Upper lobe of right lung (tissue), 1 donor: ENCODE measurements around the gene TAOK3. TPM values are rescaled to one million over a fixed set of nuclear protein-coding genes. Genes with fewer than 3 reads are reported as not detected.
"Not testable (repeated sequence)": the region's sequence is repeated elsewhere in the genome, so short reads cannot be mapped to it uniquely, and the experiment has no call there.

Experiments
- ATAC-seq: fragments of 200-7000 bp; cut with Tn5 transposase; one replicate; pipeline ENCODE4 v1.9.1; 2020; ENCODE audit warnings: mild to moderate bottlenecking, moderate library complexity
- DNase-seq: peaks from one replicate; pipeline ENCODE4 v3.0.0-alpha.2; 2020
- H3K27ac ChIP-seq: fragments of 200-600 bp; one replicate; pipeline ENCODE4 v1.8.0; 2022
- H3K27me3 ChIP-seq: fragments of 200-600 bp; one replicate; pipeline ENCODE4 v1.8.0; 2022; ENCODE audit warnings: mild to moderate bottlenecking
- H3K36me3 ChIP-seq: fragments of 200-600 bp; one replicate; pipeline ENCODE4 v1.8.0; 2022
- H3K4me1 ChIP-seq: fragments of 200-600 bp; one replicate; pipeline ENCODE4 v1.8.0; 2022
- H3K4me3 ChIP-seq: fragments of 200-600 bp; one replicate; pipeline ENCODE4 v1.8.0; 2022; ENCODE audit warnings: mild to moderate bottlenecking
- H3K9me3 ChIP-seq: fragments of 200-600 bp; one replicate; pipeline ENCODE4 v1.8.0; 2022
- CTCF ChIP-seq: fragments of 200-600 bp; IDR thresholded peaks from one replicate; pipeline ENCODE4 v1.8.0; 2022; ENCODE audit warnings: antibody characterized with exemption
- intact Hi-C: fragments of 100-400 bp; cut with DNase I; formaldehyde crosslinking; loops from one replicate; pipeline ENCODE4 v1.11.0; 2022
- total RNA-seq: library from RNA; stranded (reverse); fragmentation: NEBNext Ultra II Directional; extraction: Animal tissue kit (Norgen Biotek cat#: 25700); gene quantifications from one replicate; pipeline ENCODE4 v1.2.1, GENCODE V29; 2021
- donor health status: DM: no; HTN: yes; CAD: no; lungs with severe emphysema.

Gene TAOK3
- total RNA-seq, 1 donor from 2014 or later, result 64.1 TPM

- TF ChIP-seq CTCF, result no peak
- ATAC-seq (no peak), DNase-seq (no peak)
- Histone ChIP-seq H3K9me3 (no peaks in the 10 kb centered on the region), H3K4me1 (peaks cover 19% of the 10 kb centered on the region), H3K27ac (no peak overlapping the region), H3K36me3 (no peaks in the 10 kb centered on the region), H3K4me3 (no peak overlapping the region), H3K27me3 (no peaks in the 10 kb centered on the region)
- intact Hi-C loops, result no loop called here
These were observed 17.8 kb downstream of the TAOK3 start for GRCh38 chr12:118354903-118355302.

GRCh38 chr12:118354503-118354902 is 18.2 kb downstream of the TAOK3 start:
- H3K9me3 ChIP-seq, H3K4me3 ChIP-seq, H3K36me3 ChIP-seq, H3K27me3 ChIP-seq, ATAC-seq, intact Hi-C loops, DNase-seq, H3K27ac ChIP-seq: not testable (repeated sequence)
- peaks cover 17% of the 10 kb centered on the region for H3K4me1 ChIP-seq

GRCh38 chr12:118353721-118354120 is 19.0 kb downstream of the TAOK3 start:
- intact Hi-C loops, result no loop called here

GRCh38 chr12:118350908-118351559 is 21.7 kb downstream of the TAOK3 start:
- DNase-seq (no peak), ATAC-seq (no peak)
- H3K27ac ChIP-seq, result no peak overlapping the region
- peaks cover 12% of the 10 kb centered on the region for H3K4me1 ChIP-seq
- no peak overlapping the region for H3K4me3 ChIP-seq
- H3K36me3 ChIP-seq, result no peaks in the 10 kb centered on the region
- no peaks in the 10 kb centered on the region for H3K9me3 ChIP-seq
- H3K27me3 ChIP-seq, result no peaks in the 10 kb centered on the region
- no peak for TF ChIP-seq CTCF
- intact Hi-C loops, result no loop called here

More at GRCh38 chr12:118353721-118354120, 19.0 kb downstream of the TAOK3 start:
- no peaks in the 10 kb centered on the region for H3K27me3 ChIP-seq
- no peak for TF ChIP-seq CTCF
- no peak overlapping the region for H3K27ac ChIP-seq
- no peak for ATAC-seq
- H3K4me1 ChIP-seq, result peaks cover 17% of the 10 kb centered on the region
- H3K4me3 ChIP-seq, result no peak overlapping the region
- no peaks in the 10 kb centered on the region for H3K9me3 ChIP-seq
- DNase-seq, result no peak
- no peaks in the 10 kb centered on the region for H3K36me3 ChIP-seq

GRCh38 chr12:118347916-118348315 is 24.8 kb downstream of the TAOK3 start:
- TF ChIP-seq CTCF, result no peak
- H3K36me3 ChIP-seq, result no peaks in the 10 kb centered on the region
- intact Hi-C loops, result no loop called here
- H3K4me3 ChIP-seq, result no peak overlapping the region
- H3K27me3 ChIP-seq, result no peaks in the 10 kb centered on the region
- ATAC-seq, result no peak
- H3K9me3 ChIP-seq, result no peaks in the 10 kb centered on the region
- peaks cover 6% of the 10 kb centered on the region for H3K4me1 ChIP-seq
- no peak for DNase-seq
- no peak overlapping the region for H3K27ac ChIP-seq

- TF ChIP-seq CTCF, result no peak
- no peaks in the 10 kb centered on the region for H3K9me3 ChIP-seq
- peaks cover 6% of the 10 kb centered on the region for H3K4me1 ChIP-seq
- H3K27ac ChIP-seq, result no peak overlapping the region
- H3K4me3 ChIP-seq, result no peak overlapping the region
- ATAC-seq (peak; percentile 39), DNase-seq (no peak)
- no peaks in the 10 kb centered on the region for H3K36me3 ChIP-seq
- no peaks in the 10 kb centered on the region for H3K27me3 ChIP-seq
- intact Hi-C loops, result no loop called here
These were observed 25.8 kb downstream of the TAOK3 start for GRCh38 chr12:118346895-118347294.
